GM10266 (cell line): ENCODE results near the gene SPINK6.

ENCODE experiments used
- DNase-seq: peaks from one replicate; pipeline ENCODE4 v3.0.0; 2012; ENCODE audit errors: extremely low spot score
- CTCF ChIP-seq: IDR thresholded peaks from 2 replicates; pipeline ENCODE4 v1.5.1; 2012; ENCODE audit warnings: mild to moderate bottlenecking, low read depth; ENCODE audit not compliant: control insufficient read depth, insufficient read depth; ENCODE audit errors: missing control alignments

Gene SPINK6

GRCh38 chr5:148255456-148255855, 52.6 kb downstream of the SPINK6 start:
- no peak for TF ChIP-seq CTCF
- no peak for DNase-seq

- no peak for DNase-seq
- no peak for TF ChIP-seq CTCF
Observed at GRCh38 chr5:148259288-148259687, 56.4 kb downstream of the SPINK6 start.

- TF ChIP-seq CTCF = no peak
- DNase-seq = no peak
Observed at GRCh38 chr5:148261221-148261620, 58.4 kb downstream of the SPINK6 start.
